NCI-H524 (cell line): ENCODE measurements around the gene PROZ.

Experiments used
- DNase-seq, 2 experiments: peaks; one replicate each; lab custom pipeline; 2025; lab: John Stamatoyannopoulos, UW

PROZ gene

DNA sequence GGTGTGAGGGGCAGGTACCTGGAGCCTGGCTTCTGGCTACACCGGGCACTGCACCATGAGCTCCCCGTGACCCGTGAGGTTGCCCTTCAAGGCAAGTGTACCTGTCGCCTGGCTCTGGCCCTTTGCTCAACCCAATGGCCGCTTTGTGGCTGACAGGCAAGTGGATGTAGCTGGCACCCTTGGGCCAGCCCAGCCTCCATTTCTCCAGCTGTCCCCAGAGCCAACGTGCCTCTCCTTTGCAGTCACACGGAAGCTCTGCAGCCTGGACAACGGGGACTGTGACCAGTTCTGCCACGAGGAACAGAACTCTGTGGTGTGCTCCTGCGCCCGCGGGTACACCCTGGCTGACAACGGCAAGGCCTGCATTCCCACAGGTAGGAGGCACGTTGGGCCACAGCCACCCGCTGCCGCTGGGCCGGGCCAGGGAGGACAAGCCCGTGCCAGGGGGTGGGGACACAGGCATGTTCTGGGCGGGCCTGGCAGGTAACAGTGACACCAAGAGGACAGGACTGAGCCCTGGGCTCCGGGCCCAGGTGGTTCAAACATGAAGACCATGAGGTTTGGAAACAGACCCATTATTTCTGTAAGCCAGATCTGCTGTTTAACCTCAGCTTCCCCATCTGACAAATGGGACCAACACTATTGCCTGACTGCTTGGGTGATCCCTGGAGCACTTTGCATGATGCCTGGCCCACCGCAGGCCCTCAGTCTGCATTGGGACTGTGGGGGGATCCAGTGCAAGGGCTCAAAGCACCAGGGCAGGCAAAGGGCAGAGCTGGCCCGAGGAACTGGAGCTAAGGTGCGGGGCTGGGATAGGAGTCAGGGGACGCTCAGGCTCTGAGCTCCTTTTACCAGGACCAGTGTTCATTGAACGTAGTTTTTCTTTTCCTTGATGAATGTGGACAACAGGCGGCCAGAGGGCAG lies 17.5 kb upstream of the PROZ start:
- DNase-seq, result no peak

DNA sequence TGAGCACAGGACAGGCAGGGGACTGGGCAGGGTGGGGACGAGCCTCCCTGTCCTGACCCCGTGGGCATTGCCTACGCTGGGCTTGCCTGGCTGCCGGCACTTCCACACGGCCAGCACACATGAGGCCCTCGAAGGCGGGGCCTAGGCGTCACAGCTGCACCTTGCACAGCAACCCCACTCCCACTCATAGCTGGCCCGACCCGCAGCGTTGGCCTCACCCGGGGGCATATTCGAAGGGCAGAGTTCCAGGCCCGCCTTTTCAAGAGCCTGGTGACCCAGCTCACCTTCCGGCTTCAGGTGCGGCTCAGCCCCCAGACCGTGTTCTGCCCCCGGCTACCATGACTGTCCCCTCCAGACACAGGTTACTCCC lies 16.9 kb upstream of the PROZ start:
- DNase-seq, result no peak

DNA sequence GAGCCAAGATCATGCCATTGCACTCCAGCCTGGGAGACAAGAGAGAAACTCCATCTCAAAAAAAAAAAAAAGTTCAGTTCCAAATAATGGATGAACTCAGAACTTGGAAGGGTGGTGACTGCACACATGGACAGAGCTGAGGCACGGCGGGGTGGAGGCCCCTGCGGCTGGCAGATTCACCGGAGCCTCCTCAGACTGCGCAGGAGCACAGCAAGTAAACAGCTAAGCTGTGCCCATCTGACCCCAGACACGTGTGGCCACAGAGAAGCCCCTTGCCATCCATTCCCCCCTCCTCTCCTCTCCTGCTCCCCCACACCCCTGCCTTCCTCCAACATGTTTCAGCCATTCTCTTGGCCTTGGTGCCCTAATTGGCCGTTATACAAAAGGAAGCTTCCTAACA lies 15.6 kb upstream of the PROZ start:
- DNase-seq, result no peak

DNA sequence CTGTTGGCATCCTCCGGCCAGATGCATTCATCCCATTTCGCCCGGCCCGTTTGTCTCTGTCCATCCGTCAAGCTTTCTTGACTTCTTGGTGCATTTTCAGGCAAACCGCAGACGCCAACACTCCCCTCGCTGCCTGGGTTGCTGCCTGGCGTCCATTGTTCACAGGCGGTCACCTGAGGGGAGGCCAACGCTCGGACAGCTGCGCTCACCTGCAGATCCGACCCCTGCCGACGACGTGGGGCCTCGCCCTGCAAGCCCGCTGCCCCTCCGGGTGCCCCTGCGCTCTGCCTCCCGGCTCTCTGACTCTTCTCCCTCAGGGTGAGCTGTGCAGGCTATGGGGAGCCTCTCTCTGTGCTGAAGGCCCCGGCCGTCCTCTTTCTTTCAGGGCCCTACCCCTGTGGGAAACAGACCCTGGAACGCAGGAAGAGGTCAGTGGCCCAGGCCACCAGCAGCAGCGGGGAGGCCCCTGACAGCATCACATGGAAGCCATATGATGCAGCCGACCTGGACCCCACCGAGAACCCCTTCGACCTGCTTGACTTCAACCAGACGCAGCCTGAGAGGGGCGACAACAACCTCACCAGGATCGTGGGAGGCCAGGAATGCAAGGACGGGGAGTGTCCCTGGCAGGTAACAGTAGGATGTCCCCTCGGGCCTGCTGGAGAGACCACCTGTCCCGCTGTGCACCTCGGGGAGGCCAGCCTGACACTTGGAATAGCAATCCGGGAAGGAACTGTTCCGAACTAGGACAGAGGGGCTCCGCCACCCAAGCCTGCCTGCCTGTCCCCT lies 14.8 kb upstream of the PROZ start:
- DNase-seq, result no peak

DNA sequence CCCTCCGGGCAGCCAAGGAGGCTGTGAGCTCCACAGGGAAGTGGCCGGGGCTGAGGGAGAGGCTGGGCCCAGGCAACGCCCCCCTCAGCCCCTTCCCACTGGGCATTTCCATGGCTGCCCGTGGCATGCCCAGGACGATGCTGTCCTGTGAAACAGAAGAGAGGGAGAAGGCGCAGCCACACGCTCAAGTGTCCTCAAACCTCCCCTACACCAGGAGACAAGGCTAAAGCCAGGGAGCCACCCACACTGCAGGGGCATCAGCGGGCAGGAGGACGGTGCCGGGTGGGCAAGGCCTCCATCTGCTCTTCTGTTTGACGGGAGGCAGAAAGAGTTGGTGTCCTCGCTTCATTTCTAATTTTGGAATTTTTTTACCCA lies 14.2 kb upstream of the PROZ start:
- DNase-seq, result no peak

DNA sequence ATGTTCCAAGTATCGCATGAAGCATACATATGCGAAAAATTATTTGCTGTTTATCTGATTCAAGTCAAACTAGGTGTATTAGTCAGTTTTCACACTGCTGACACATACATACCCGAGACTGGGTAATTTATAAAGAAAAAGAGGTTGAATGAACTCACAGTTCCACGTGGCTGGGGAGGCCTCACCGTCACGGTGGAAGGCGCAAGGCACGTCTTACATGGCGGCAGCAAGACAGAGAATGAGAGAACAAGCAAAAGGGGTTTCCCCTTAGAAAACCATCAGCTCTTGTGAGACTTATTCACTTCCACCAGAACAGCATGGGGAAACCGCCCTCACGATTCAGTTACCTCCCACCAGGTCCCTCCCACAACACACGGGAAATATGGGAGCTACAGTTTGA lies 13.0 kb upstream of the PROZ start:
- DNase-seq, result no peak

DNA sequence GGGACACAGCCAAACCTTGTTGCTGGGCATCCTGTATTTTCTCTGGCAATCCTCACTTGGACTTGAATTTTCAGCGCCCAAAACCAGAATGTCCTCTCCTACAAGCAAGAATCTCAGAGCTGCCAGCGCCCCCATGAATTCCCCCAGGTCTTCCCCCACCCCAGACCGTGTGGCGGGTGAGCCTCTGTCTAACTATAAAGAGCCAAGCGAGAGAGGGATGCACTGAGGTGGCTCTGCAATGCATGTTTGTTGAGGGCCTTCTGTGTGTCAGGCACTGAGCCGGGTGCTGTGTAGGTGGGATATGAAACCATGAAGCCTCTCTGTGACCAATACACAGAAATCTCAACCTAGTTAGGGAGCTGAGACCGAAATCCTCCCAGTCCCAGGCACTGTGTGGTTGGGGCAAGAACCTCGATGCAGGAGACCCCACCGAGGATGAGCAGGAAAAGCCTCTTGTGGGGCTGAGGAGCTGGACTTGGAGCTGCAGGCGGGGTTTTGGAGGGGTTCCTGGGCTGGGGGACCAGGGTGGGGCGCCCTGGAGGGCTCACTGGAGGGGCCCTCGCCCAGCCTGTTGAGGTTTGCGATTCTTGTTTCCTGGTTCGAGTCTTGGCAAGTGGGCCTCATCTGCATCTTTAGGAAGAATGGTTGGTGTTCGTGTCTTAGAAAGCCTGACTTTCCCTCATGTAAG lies 12.4 kb upstream of the PROZ start:
- no peak for DNase-seq

DNA sequence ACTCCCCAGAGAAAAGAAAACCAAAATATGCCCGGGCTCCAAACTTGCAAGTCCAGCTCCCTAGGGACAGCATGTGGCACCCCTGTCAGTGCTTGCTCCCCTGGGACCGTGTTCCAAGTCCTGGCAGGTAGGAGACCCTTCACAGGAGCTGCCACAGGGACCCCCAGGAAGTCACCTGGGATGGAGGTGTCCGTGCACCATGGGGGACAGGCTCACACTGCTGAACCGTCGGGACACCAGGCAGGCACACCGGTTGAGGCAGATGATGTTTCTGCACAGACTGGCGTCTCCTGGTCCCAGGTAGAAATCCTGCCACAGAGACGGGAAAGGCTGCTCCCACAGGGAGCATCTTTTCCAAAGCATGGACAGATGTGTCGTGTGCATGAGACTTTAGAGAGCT lies 11.7 kb upstream of the PROZ start:
- no peak for DNase-seq

DNA sequence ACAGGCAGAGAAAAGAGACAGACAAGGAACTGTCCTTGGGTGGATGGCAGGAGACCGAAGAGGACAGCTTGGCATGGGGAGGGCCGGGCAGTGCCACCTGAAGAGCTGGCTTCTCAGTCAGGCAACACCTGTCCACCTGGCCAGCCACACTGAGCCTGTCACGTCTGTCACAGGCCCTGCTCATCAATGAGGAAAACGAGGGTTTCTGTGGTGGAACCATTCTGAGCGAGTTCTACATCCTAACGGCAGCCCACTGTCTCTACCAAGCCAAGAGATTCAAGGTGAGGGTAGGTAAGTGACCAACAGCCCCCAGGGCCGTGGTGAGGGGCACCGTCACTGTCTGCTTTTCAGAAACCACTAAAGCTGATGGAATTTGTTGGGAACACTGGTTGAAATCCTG lies 11.2 kb upstream of the PROZ start:
- no peak for DNase-seq

DNA sequence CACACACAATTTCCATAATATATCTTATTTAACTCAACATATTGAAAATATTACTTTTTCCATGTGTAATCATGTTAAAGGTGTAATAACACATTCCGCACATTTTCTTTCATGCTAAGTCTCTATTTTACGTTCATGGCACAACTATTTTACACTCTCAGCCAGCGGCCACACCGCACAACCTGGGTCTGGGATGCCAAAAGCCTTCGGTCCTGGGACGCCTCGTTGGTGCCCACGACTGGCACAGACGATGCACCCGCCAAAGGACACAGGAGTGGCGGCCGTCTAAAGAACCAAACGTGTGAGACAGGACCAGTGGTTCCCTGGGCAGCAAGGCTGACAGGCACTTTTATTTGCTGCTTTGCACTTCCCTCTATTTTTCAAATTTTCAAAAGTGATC lies 10.0 kb upstream of the PROZ start:
- DNase-seq, result no peak

DNA sequence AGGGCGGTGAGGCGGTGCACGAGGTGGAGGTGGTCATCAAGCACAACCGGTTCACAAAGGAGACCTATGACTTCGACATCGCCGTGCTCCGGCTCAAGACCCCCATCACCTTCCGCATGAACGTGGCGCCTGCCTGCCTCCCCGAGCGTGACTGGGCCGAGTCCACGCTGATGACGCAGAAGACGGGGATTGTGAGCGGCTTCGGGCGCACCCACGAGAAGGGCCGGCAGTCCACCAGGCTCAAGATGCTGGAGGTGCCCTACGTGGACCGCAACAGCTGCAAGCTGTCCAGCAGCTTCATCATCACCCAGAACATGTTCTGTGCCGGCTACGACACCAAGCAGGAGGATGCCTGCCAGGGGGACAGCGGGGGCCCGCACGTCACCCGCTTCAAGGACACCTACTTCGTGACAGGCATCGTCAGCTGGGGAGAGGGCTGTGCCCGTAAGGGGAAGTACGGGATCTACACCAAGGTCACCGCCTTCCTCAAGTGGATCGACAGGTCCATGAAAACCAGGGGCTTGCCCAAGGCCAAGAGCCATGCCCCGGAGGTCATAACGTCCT lies 9.4 kb upstream of the PROZ start:
- DNase-seq, result no peak

DNA sequence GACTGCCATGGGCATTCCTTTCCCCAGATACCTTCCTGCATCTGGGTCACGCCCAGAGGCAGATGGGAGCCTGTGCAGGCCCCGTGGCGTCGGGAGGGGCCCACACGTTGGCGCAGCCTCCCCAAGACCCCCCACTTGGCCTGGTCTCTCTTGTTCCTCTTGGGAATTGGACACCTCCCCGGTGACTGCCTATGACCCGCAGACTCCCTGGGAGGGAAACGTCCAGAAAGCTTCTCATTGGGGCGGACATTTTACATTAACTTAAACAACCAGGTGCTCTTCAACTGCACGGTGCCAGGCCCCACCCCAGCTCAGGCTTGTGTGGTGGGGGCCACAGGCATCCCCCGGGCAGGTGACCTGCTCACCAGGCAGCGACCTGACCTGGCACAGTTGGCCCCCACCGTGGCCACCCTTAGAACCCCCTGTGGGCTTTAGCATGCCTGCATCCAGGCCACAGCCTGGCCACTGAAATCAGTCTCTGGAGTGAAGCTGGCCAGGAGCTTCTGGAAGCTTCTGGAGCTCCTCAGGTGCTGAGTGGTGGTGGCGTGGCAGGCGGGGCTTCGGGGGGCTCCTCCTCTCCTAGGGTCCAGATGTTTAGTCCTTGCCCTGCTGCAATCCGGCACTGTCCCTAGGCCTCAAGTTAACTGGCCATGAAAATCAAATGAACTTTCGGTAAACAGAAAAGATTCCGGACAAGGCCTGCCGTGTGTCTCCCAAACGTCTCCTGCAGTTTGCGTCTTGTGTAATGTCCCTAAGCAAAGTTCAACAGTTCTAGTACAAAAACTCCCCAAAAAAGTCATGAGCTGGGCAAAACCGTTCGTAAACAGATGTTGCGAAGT lies 8.5 kb upstream of the PROZ start:
- no peak for DNase-seq

DNA sequence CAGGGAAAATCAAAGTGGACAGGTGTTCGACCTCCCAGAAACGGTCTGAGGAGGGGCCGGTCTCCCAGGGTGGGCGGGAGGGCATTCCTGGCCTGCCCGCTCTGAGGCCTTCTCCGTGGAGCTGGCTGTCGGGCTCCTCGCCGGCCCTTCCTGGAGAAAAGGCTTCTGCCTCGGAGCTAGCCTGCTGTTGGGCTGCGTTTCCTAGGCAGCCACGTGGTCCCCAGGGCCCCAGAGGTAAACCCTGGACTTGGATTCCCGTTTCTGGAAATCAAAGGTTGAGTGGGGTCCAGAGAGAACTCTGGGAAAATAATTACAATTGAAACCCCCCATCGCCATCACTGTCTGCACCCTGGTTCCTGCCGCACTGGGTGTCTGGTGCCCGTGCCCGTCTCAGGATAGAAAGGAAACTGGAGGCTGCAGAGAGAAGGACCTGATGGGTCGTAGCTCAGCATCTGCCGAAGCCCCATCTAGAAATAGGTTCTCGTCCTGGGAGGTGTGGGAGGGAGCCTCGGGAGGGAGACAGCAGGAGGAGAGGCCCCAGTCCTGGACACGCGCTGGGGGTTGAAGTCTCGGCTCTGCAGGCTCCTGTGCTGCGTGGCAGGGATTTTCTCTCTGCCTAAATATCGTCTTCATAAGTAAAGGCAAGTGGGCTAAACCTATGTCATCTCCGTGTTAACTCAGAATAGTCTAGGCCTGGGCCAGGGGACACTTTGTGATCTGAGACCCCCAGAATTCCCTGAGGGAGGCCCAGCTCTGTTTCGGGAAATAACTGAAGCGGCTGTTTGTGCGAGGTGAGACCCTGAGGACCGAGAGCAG lies 7.7 kb upstream of the PROZ start:
- DNase-seq, result no peak

DNA sequence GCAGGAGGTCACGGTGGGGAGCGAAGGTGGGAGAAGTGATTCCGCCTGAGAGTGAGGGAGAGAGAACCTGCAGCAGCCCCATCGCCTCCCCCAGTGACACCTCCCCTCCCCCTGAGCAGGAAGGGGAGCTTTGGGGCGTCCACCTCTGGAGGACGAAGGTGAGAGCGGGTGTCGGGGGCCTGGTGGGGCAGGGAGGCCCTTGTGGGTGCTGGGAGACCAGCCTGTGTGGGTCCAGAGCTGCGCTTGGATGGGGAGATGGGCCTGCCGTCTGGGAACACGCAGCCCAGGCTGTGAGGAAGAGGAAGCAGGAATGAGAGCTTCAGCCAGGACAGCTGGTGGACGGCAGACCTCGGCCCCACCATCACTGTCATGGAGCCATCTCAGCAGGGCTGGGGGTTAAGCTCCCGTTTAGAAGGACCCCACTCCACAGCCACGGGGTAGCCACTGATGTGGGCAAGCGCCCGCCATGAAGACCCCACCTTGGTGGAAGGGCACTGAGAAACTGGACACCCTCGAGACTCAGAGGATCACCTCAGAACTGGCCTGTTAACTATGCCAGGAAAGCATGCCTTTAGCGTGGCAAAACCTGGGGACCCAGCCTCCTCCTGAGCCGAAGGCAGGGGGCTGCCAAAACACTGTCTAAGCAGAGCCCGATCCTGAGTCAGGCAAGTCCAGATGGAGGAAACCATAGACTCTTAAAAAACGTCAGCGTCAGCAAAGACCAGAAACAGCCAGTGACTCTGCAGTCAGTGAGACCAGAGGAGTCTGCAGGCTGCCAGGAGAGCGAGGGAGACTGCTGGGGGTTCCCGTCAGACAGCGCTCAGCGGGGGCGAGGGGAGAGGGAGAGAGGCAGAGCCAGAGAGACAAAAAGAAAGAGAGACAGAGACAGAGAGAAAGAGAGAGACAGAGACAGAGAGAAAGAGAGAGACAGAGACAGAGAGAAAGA lies 6.4 kb upstream of the PROZ start:
- peak in 1 of 2 experiments; percentile 30 for DNase-seq

DNA sequence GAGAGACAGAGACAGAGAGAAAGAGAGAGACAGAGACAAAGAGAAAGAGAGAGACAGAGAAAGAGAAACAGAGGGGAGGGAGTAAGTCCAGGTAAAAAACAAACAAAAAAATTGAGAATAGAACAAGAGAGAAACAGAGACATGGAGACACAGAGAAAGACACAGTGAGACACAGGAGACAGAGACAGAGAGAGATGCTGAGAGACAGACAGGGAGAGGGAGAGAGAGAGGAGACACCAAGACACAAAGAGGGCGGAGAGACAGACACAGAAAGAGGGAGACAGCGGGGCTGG lies 5.8 kb upstream of the PROZ start:
- DNase-seq, result no peak

DNA sequence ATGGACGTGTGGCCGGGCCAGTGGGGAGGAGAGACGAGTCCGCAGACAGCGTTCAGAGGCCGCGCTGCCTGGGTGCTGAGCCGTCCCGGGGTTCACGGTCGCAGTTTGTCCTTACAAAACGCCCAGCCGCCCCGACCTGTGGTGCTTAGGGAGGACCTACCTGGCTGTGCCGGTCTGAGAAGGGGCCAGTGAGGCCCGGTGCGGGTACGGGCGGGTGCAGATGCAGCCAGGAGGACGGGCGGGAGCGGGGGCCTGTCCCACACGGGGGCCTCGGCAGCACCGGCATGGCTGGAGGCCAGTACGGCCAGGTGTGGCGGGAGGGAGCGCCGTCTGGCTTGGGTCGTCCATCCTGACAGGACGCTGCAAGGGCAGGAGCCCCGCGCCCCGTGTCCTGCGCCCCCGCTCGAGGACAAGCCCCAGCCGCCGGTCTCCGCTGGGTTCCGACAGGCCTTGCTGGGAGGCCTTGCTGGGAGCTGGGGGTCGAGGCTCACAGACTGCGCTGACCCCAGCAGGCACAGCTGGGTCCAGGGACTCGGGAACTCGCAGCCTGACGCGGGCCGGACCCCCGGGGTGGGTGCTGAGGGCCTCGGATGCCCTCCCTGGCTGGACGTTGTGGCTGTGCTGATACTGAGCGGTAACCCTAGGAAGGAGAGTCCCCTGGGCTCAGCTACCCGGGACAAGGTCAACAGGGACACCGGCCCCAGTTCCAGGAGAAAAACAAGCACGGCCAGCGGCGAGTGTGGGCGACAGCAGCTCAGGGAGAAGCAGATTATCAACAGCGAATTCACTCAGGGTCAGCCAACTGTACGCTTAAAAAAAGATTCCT lies 5.3 kb upstream of the PROZ start:
- peak; percentile 12 to 55 for DNase-seq

DNA sequence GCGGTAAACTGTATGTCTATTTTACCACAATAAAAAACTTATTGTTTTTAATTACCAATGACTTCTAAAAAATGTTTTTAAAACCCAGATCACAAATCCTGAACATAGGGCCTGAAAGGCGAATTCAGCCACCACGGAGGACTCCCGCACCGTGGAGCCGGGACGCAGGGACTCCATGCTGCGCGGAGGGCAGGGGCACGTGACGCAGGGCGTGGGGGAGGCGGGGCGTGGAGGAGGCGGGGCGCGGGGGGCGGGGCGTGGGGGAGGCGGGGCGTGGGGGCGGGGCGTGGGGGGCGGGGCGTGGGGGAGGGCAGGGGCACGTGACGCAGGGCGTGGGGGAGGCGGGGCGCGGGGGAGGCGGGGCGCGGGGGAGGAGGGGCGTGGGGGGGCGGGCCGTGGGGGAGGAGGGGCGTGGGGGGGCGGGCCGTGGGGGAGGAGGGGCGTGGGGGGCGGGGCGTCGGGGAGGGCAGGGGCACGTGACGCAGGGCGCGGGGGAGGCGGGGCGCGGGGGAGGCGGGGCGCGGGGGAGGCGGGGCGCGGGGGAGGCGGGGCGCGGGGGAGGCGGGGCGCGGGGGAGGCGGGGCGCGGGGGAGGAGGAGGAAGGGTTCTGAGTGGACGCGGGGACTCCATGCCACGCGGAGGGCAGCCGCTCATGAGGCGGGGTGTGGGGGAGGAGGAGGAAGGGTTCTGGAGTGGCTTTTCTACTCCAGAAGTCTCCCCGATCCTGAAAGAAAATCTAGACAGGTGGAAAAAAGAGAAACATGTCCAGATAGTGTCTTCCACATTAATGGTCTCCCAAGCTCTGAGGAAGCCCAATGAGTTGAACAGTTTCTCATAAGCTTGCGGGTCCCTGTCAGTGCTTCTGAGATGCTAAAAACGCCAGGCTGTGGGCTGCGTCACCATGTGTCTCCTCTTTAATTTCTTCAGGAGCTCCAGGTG lies 4.4 kb upstream of the PROZ start:
- DNase-seq, result peak in 1 of 2 experiments; percentile 58

DNA sequence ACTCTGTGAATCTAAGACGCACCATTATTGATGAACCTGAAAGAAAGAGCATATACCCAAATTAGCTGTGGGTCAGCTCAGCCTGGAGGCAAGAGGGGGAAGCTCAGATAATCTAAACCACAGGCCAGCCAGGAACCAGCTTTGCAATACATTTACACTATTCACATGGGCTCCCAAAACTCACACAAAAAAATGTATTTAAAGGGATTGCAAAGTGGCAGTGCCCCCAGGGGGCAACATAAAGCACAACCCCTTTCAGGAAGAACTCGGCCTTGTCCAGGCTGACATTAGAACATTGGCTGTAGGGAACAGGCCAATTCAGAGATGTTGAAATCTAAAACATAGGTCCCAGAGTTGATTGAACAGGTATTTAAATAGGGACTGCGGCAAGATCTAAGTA lies 3.2 kb upstream of the PROZ start:
- DNase-seq, result no peak
